A375 (cell line): ENCODE measurements around the gene CHMP2A. TPM values are rescaled to one million over a fixed set of nuclear protein-coding genes. Genes with fewer than 3 reads are reported as not detected.

Experiments
- small RNA-seq: library from RNA; depleted of rRNA; stranded (forward); fragments of <200 nt; gene quantifications from one replicate; pipeline ENCODE3, GENCODE V24; 2014
- total RNA-seq: library from RNA; depleted of rRNA; stranded (reverse); fragments of >200 nt; shearing (Covaris generic); gene quantifications from 2 replicates; pipeline ENCODE4 v1.2.3, GENCODE V29; 2014; rRNA removed

Gene CHMP2A
- total RNA-seq, result 361 and 379 TPM in 2 replicates

GRCh38 chr19:58554494-58555368 lies at the start of gene CHMP2A:
Gene CHMP2A (minus strand): TSS chr19:58555105. CDS start chr19:58554212, 893 bp downstream.

GRCh38 chr19:58572818-58573657 lies 18.1 kb upstream of the CHMP2A start, which contains the start of gene MZF1:
Gene MZF1 (minus strand): TSS chr19:58573335. CDS start chr19:58571389, 1,946 bp downstream.

GRCh38 chr19:58558066-58558622 lies 3.2 kb upstream of the CHMP2A start, which contains the start of gene UBE2M:
Gene UBE2M (minus strand): TSS chr19:58558611. CDS start chr19:58558381, 230 bp downstream.

GRCh38 chr19:58543826-58544590 lies 10.9 kb downstream of the CHMP2A start, which contains the start of gene TRIM28:
Gene TRIM28 (plus strand): TSS chr19:58544064. CDS start chr19:58544758, 694 bp downstream.

GRCh38 chr19:58519355-58520256 lies 35.3 kb downstream of the CHMP2A start, which contains the start of gene ZBTB45:
Gene ZBTB45 (minus strand): TSS chr19:58519810. CDS start chr19:58517673, 2,137 bp downstream.

GRCh38 chr19:58511353-58512208 lies 43.3 kb downstream of the CHMP2A start, which contains the start of gene SLC27A5:
Gene SLC27A5 (minus strand): TSS chr19:58511992. CDS start chr19:58511955, 37 bp downstream.

Small RNAs within 50 kb of the gene (small RNA-seq; reads per million reads assigned to genes)
- gene MIR6807, result not detected
- not detected for gene RN7SL525P

Other genes starting within 250 kb of the CHMP2A start
- gene ERVK3-1, start 249.7 kb downstream of the CHMP2A start, total RNA-seq, result 96.2 and 96.7 TPM in 2 replicates
- 2.9 TPM in 2 replicates for gene ZSCAN22, start 228.1 kb downstream of the CHMP2A start, total RNA-seq
- 13.4 and 31.9 TPM in 2 replicates for gene A1BG, start 201.6 kb downstream of the CHMP2A start, total RNA-seq
- gene ZNF497, start 192.4 kb downstream of the CHMP2A start, total RNA-seq, result 1.4 and 2.1 TPM in 2 replicates
- gene ZNF837, start 174.1 kb downstream of the CHMP2A start, total RNA-seq, result 5.1 and 6.8 TPM in 2 replicates
- gene RPS5, start 167.8 kb downstream of the CHMP2A start, total RNA-seq, result 4,542 and 4,656 TPM in 2 replicates
- gene RNF225, start 159.4 kb downstream of the CHMP2A start, total RNA-seq, result 1.4 and 3.8 TPM in 2 replicates
- gene ZNF584, start 146.5 kb downstream of the CHMP2A start, total RNA-seq, result 14.3 and 21.4 TPM in 2 replicates
- gene ZNF132, start 115.0 kb downstream of the CHMP2A start, total RNA-seq, result 0.16 and 0.19 TPM in 2 replicates
- 11.7 and 14.8 TPM in 2 replicates for gene ZNF324B, start 103.5 kb downstream of the CHMP2A start, total RNA-seq
- 9.8 and 13.7 TPM in 2 replicates for gene ZNF324, start 88.0 kb downstream of the CHMP2A start, total RNA-seq
- gene ZNF446, start 78.8 kb downstream of the CHMP2A start, total RNA-seq, result 22.6 and 23.1 TPM in 2 replicates
- gene SLC27A5, start 43.1 kb downstream of the CHMP2A start, total RNA-seq, result 40.1 and 41.4 TPM in 2 replicates
- gene ZBTB45, start 35.3 kb downstream of the CHMP2A start, total RNA-seq, result 13.1 and 15.4 TPM in 2 replicates
- gene TRIM28, start 11.0 kb downstream of the CHMP2A start, total RNA-seq, result 873 and 886 TPM in 2 replicates
- 195 and 207 TPM in 2 replicates for gene UBE2M, start 3.5 kb upstream of the CHMP2A start, total RNA-seq
- 39.1 and 41.3 TPM in 2 replicates for gene MZF1, start 18.2 kb upstream of the CHMP2A start, total RNA-seq